ENCODE results near the gene CTNNAL1.

GRCh38 chr9:109012876-109013678 is at the start of gene CTNNAL1:
- TF ChIP-seq EZH2 (IDR thresholded peaks at IDR 0.05; ENCODE audit: low read depth, low read length, severe bottlenecking) (no peak), KDM1A (IDR thresholded peaks at IDR 0.05; ENCODE audit: borderline replicate concordance, low read length) (no peak), CTCF (IDR thresholded peaks at IDR 0.05; ENCODE audit: control extremely low read depth in 1 of 3, insufficient read depth in 1 of 3, low read depth in 1 of 3, low read length in 3 of 3) (no peak), HDAC2 (IDR thresholded peaks at IDR 0.05; ENCODE audit: borderline replicate concordance in 1 of 2, low read depth in 2 of 2, low read length in 2 of 2) (no peak), POLR2A (IDR thresholded peaks at IDR 0.05; ENCODE audit: control extremely low read depth in 1 of 2, low read depth in 2 of 2, low read length in 2 of 2) (peak; percentile 87 to 90), SIN3A (conservative IDR thresholded peaks at IDR 0.05 in 1 of 2, IDR thresholded peaks at IDR 0.05 in 1 of 2; ENCODE audit: low read depth in 1 of 2, low read length in 2 of 2) (peak; percentile 44 to 60; a peak in 1 of 4 replicates), JUN (IDR thresholded peaks at IDR 0.05; ENCODE audit: low read depth, low read length) (no peak), POLR2AphosphoS5 (IDR thresholded peaks at IDR 0.05; ENCODE audit: low read depth, low read length) (peak; percentile 56), SP2 (IDR thresholded peaks at IDR 0.05; ENCODE audit: low read length) (no peak)
